CD1c-positive myeloid dendritic cell (primary cell): ENCODE measurements around the gene PCNX2.

Experiments used
- DNase-seq: peaks from one replicate; pipeline ENCODE4 v3.0.0-alpha.2; 2016; ENCODE audit errors: extremely low spot score

PCNX2 gene

GRCh38 chr1:233256789-233257188, 38.7 kb downstream of the PCNX2 start:
- DNase-seq: no peak

GRCh38 chr1:233256191-233256590, 39.3 kb downstream of the PCNX2 start:
- DNase-seq: no peak

GRCh38 chr1:233255145-233255544, 40.4 kb downstream of the PCNX2 start:
- no peak for DNase-seq

GRCh38 chr1:233253832-233254331, 41.6 kb downstream of the PCNX2 start:
- no peak for DNase-seq

- DNase-seq: no peak
Observed at GRCh38 chr1:233253231-233253831, 42.2 kb downstream of the PCNX2 start.

- DNase-seq: peak; percentile 56
Observed at GRCh38 chr1:233252441-233252840, 43.1 kb downstream of the PCNX2 start.

GRCh38 chr1:233251201-233251720, 44.3 kb downstream of the PCNX2 start:
- no peak for DNase-seq

GRCh38 chr1:233248014-233248413, 47.5 kb downstream of the PCNX2 start:
- no peak for DNase-seq

GRCh38 chr1:233246965-233247364, 48.6 kb downstream of the PCNX2 start:
- DNase-seq: no peak

- DNase-seq: no peak
Observed at GRCh38 chr1:233245191-233245765, 50.2 kb downstream of the PCNX2 start.

GRCh38 chr1:233244183-233244582, 51.3 kb downstream of the PCNX2 start:
- DNase-seq: no peak

- peak; percentile 73 for DNase-seq
Observed at GRCh38 chr1:233242827-233243483, 52.6 kb downstream of the PCNX2 start.

GRCh38 chr1:233241759-233242158, 53.8 kb downstream of the PCNX2 start:
- DNase-seq: no peak

- DNase-seq: peak; percentile 68
Observed at GRCh38 chr1:233240829-233241682, 54.5 kb downstream of the PCNX2 start.

GRCh38 chr1:233240371-233240770, 55.2 kb downstream of the PCNX2 start:
- no peak for DNase-seq

- no peak for DNase-seq
Observed at GRCh38 chr1:233238884-233239431, 56.6 kb downstream of the PCNX2 start.

- DNase-seq: no peak
Observed at GRCh38 chr1:233237647-233238046, 57.9 kb downstream of the PCNX2 start.

- DNase-seq: no peak
Observed at GRCh38 chr1:233233508-233234040, 62.0 kb downstream of the PCNX2 start.

GRCh38 chr1:233230011-233230410, 65.5 kb downstream of the PCNX2 start:
- DNase-seq: no peak

- DNase-seq: no peak
Observed at GRCh38 chr1:233229288-233229687, 66.2 kb downstream of the PCNX2 start.

GRCh38 chr1:233227930-233228465, 67.5 kb downstream of the PCNX2 start:
- DNase-seq: no peak
